Caco-2 (cell line): ENCODE results near the gene COMMD8. TPM values are rescaled to one million over a fixed set of nuclear protein-coding genes. Genes with fewer than 3 reads are reported as not detected.

Experiments
- BruUV-seq: library from RNA; stranded (reverse); fragments of 400-500 nt; replicated peaks from 2 replicates; lab custom pipeline; 2021; lab: Mats Ljungman, UMichigan
- CTCF ChIA-PET: fragments of 300-600 bp; sonication (Branson Sonifier 250); formaldehyde crosslinking; loops from one replicate; lab custom pipeline; 2022; ENCODE audit warnings: antibody characterized with exemption; lab: Charles Lee
- POLR2A ChIA-PET: fragments of 300-600 bp; sonication (Branson Sonifier 250); formaldehyde crosslinking; loops from one replicate; lab custom pipeline; 2022; ENCODE audit warnings: antibody characterized with exemption; lab: Charles Lee
- DNase-seq, 2 experiments: peaks; one replicate each; pipeline versions ENCODE4 v3.0.0 to v3.0.0-alpha.2; 2020 to 2022
- H3K27me3 ChIP-seq: replicated peaks from 2 replicates; pipeline ENCODE4 v1.6.0; 2011; ENCODE audit warnings: low read length; ENCODE audit not compliant: control insufficient read depth, insufficient read depth
- H3K36me3 ChIP-seq: 2 replicates; pipeline ENCODE4 v1.5.1; 2011; ENCODE audit warnings: low read length; ENCODE audit not compliant: control insufficient read depth, insufficient read depth
- H3K4me1 ChIP-seq: fragments of 250-450 bp; sonication (Bioruptor Pico); 2 replicates; pipeline ENCODE4 v1.5.1; 2020; ENCODE audit warnings: mild to moderate bottlenecking
- H3K4me3 ChIP-seq: 2 replicates; pipeline ENCODE4 v1.5.1; 2011; ENCODE audit warnings: low read depth, mild to moderate bottlenecking, control low read depth, low read length
- H3K9me3 ChIP-seq: fragments of 250-450 bp; sonication (Bioruptor Pico); 2 replicates; pipeline ENCODE4 v1.5.1; 2020; ENCODE audit warnings: mild to moderate bottlenecking, moderate library complexity
- H3K27ac Mint-ChIP-seq: one replicate; pipeline ENCODE4 v1.8.0; 2022; ENCODE audit warnings: mixed read lengths; ENCODE audit not compliant: unreplicated experiment
- H3K27me3 Mint-ChIP-seq: one replicate; pipeline ENCODE4 v1.8.0; 2022; ENCODE audit warnings: mixed read lengths; ENCODE audit not compliant: insufficient read depth, unreplicated experiment
- H3K36me3 Mint-ChIP-seq: one replicate; pipeline ENCODE4 v1.8.0; 2022; ENCODE audit warnings: mild to moderate bottlenecking, mixed read lengths; ENCODE audit not compliant: insufficient read depth, unreplicated experiment
- H3K4me1 Mint-ChIP-seq: one replicate; pipeline ENCODE4 v1.8.0; 2022; ENCODE audit warnings: low read depth, mixed read lengths; ENCODE audit not compliant: unreplicated experiment
- H3K4me3 Mint-ChIP-seq: one replicate; pipeline ENCODE4 v1.8.0; 2022; ENCODE audit warnings: mild to moderate bottlenecking, moderate library complexity, mixed read lengths; ENCODE audit not compliant: unreplicated experiment
- H3K9me3 Mint-ChIP-seq: one replicate; pipeline ENCODE4 v1.8.0; 2022; ENCODE audit warnings: mixed read lengths; ENCODE audit not compliant: unreplicated experiment
- CTCF ChIP-seq, 2 experiments: fragments of 200-600 bp in 1 of 2; IDR thresholded peaks; 1 replicate in 1 of 2; 2 replicates in 1 of 2; pipeline versions ENCODE4 v1.5.1 to v1.8.0; 2011 to 2022; ENCODE audit warnings: antibody characterized with exemption in 1 of 2, control low read depth in 1 of 2, inconsistent platforms in 1 of 2, low read depth in 1 of 2, low read length in 1 of 2, mild to moderate bottlenecking in 1 of 2, moderate library complexity in 1 of 2; ENCODE audit not compliant: insufficient read depth in 1 of 2, severe bottlenecking in 1 of 2, unreplicated experiment in 1 of 2
- intact Hi-C: fragments of 100-400 bp; cut with micrococcal nuclease; formaldehyde crosslinking; loops from one replicate; pipeline ENCODE4 v1.10.0; 2022; ENCODE audit not compliant: unreplicated experiment
- total RNA-seq: library from RNA; stranded (reverse); gene quantifications from 2 replicates; pipeline ENCODE4 v1.2.3, GENCODE V29; 2022

Gene COMMD8
- total RNA-seq, 1 experiment from 2014 or later, result 38.8 TPM

- no peak for TF ChIP-seq CTCF (IDR thresholded peaks at IDR 0.05; ENCODE audit: insufficient read depth in 1 of 2, low read depth in 1 of 2, low read length in 1 of 2, severe bottlenecking in 1 of 2, unreplicated experiment in 1 of 2)
- POLR2A ChIA-PET, result no interaction called here
- Mint-ChIP-seq H3K36me3 (no peaks in the 10 kb centered on the region), H3K27me3 (no peaks in the 10 kb centered on the region), H3K27ac (no peak overlapping the region), H3K9me3 (no peaks in the 10 kb centered on the region), H3K4me1 (no peaks in the 10 kb centered on the region), H3K4me3 (no peak overlapping the region)
- H3K27me3 ChIP-seq, result no peaks in the 10 kb centered on the region
- H3K4me3 ChIP-seq, result no peak overlapping the region
- H3K9me3 ChIP-seq, result no peaks in the 10 kb centered on the region
- CTCF ChIA-PET, result no interaction called here
- H3K4me1 ChIP-seq, result no peaks in the 10 kb centered on the region
- BruUV-seq, result no TSS peak
- intact Hi-C loops, result no loop called here
- H3K36me3 ChIP-seq, result no peaks in the 10 kb centered on the region
- no peak for DNase-seq
These were observed 35.4 kb upstream of the COMMD8 start for GRCh38 chr4:47498899-47499298.

GRCh38 chr4:47494124-47494430 lies 30.6 kb upstream of the COMMD8 start:
- POLR2A ChIA-PET, result interaction anchor here (1.0 kb wide), 1 partner anchor 31 kb away, joined by 7 read pairs; the partner anchor contains the start of gene COMMD8
- no peaks in the 10 kb centered on the region for H3K36me3 ChIP-seq
- CTCF ChIA-PET, result no interaction called here
- no peaks in the 10 kb centered on the region for H3K27me3 ChIP-seq
- no peak overlapping the region for H3K4me3 Mint-ChIP-seq
- no peak for TF ChIP-seq CTCF (IDR thresholded peaks at IDR 0.05; ENCODE audit: insufficient read depth in 1 of 2, low read depth in 1 of 2, low read length in 1 of 2, severe bottlenecking in 1 of 2, unreplicated experiment in 1 of 2)
- DNase-seq, result no peak
- intact Hi-C loops, result no loop called here
- H3K9me3 ChIP-seq, result no peaks in the 10 kb centered on the region
- H3K27ac Mint-ChIP-seq, result no peak overlapping the region
- H3K36me3 Mint-ChIP-seq, result no peaks in the 10 kb centered on the region
- no peaks in the 10 kb centered on the region for H3K27me3 Mint-ChIP-seq
- no peaks in the 10 kb centered on the region for H3K4me1 ChIP-seq
- no peak overlapping the region for H3K4me3 ChIP-seq
- no peaks in the 10 kb centered on the region for H3K4me1 Mint-ChIP-seq
- no TSS peak for BruUV-seq
- no peaks in the 10 kb centered on the region for H3K9me3 Mint-ChIP-seq

- H3K27ac Mint-ChIP-seq, result no peak overlapping the region
- POLR2A ChIA-PET, result interaction anchor here (0.6 to 1.0 kb wide), 2 partner anchors 9 to 30 kb away, joined by 4 to 7 read pairs; partner anchors contain the start of gene COMMD8
These were observed 30.0 kb upstream of the COMMD8 start for GRCh38 chr4:47493238-47494123.

More at GRCh38 chr4:47493238-47494123, 30.0 kb upstream of the COMMD8 start:
- H3K27me3 ChIP-seq, result no peaks in the 10 kb centered on the region
- Mint-ChIP-seq H3K4me3 (no peak overlapping the region), H3K9me3 (no peaks in the 10 kb centered on the region), H3K4me1 (no peaks in the 10 kb centered on the region), H3K36me3 (no peaks in the 10 kb centered on the region), H3K27me3 (no peaks in the 10 kb centered on the region)
- H3K36me3 ChIP-seq, result no peaks in the 10 kb centered on the region
- no peak overlapping the region for H3K4me3 ChIP-seq
- H3K4me1 ChIP-seq, result no peaks in the 10 kb centered on the region
- CTCF ChIA-PET, result no interaction called here
- no TSS peak for BruUV-seq
- no peaks in the 10 kb centered on the region for H3K9me3 ChIP-seq
- TF ChIP-seq CTCF (IDR thresholded peaks at IDR 0.05; ENCODE audit: insufficient read depth in 1 of 2, low read depth in 1 of 2, low read length in 1 of 2, severe bottlenecking in 1 of 2, unreplicated experiment in 1 of 2), result no peak
- intact Hi-C loops, result no loop called here
- DNase-seq, result no peak
